IPS-18a (cell line): ENCODE measurements around the gene GULP1.
"Not testable (repeated sequence)": the region's sequence is repeated elsewhere in the genome, so short reads cannot be mapped to it uniquely, and the experiment has no call there.

Source experiments
- H3K27ac ChIP-seq: one replicate; pipeline ENCODE4 v1.5.1; 2013; ENCODE audit warnings: low read length
- H3K27me3 ChIP-seq: one replicate; pipeline ENCODE4 v1.6.1; 2013; ENCODE audit warnings: mild to moderate bottlenecking, low read length; ENCODE audit not compliant: control insufficient read depth, insufficient read depth
- H3K36me3 ChIP-seq: one replicate; pipeline ENCODE4 v1.6.1; 2013; ENCODE audit warnings: low read depth, low read length; ENCODE audit not compliant: control insufficient read depth
- H3K4me1 ChIP-seq: one replicate; pipeline ENCODE4 v1.6.1; 2013; ENCODE audit warnings: low read depth, low read length; ENCODE audit not compliant: control insufficient read depth
- H3K4me3 ChIP-seq: one replicate; pipeline ENCODE4 v1.5.1; 2013; ENCODE audit warnings: low read length
- H3K9ac ChIP-seq: one replicate; pipeline ENCODE4 v1.6.1; 2013; ENCODE audit warnings: mild to moderate bottlenecking, low read length, moderate library complexity
- H3K9me3 ChIP-seq: one replicate; pipeline ENCODE4 v1.6.1; 2013; ENCODE audit warnings: low read depth, low read length; ENCODE audit not compliant: control insufficient read depth

Gene GULP1

GRCh38 chr2:188600536-188601210 lies 309.0 kb downstream of the GULP1 start:
- no peak overlapping the region for H3K4me3 ChIP-seq
- peaks cover 22% of the 10 kb centered on the region for H3K4me1 ChIP-seq
- H3K9ac ChIP-seq = no peak overlapping the region
- no peaks in the 10 kb centered on the region for H3K9me3 ChIP-seq
- no peaks in the 10 kb centered on the region for H3K27me3 ChIP-seq
- no peaks in the 10 kb centered on the region for H3K36me3 ChIP-seq
- no peak overlapping the region for H3K27ac ChIP-seq

- H3K4me3 ChIP-seq = no peak overlapping the region
- no peaks in the 10 kb centered on the region for H3K36me3 ChIP-seq
- H3K4me1 ChIP-seq = peaks cover 22% of the 10 kb centered on the region
- H3K9ac ChIP-seq = no peak overlapping the region
- no peaks in the 10 kb centered on the region for H3K9me3 ChIP-seq
- no peak overlapping the region for H3K27ac ChIP-seq
- no peaks in the 10 kb centered on the region for H3K27me3 ChIP-seq
Measured at GRCh38 chr2:188601391-188601790, 309.7 kb downstream of the GULP1 start.

- Histone ChIP-seq H3K27me3 (no peaks in the 10 kb centered on the region), H3K4me1 (peaks cover 22% of the 10 kb centered on the region), H3K9ac (no peak overlapping the region), H3K9me3 (no peaks in the 10 kb centered on the region), H3K36me3 (no peaks in the 10 kb centered on the region), H3K27ac (no peak overlapping the region), H3K4me3 (no peak overlapping the region)
Measured at GRCh38 chr2:188601927-188602326, 310.3 kb downstream of the GULP1 start.

DNA sequence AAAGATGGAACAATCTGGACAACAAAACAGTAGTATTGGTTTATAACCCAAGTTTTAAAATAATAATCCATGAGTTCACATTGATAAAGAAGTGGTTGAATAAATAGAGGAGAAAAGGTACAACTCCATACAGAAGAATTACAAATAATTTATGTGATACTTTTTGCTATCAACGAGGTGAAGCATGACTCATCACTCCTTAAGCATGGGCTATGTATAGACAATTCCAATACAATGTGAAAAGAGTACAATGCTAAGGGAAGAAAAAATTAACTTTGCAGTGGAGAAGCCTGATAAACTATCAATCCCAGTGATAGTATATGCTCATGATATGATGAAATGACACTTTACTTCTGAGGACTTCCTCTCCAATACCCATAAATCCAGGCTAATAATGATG lies 312.9 kb downstream of the GULP1 start:
- no peak overlapping the region for H3K9ac ChIP-seq
- H3K4me3 ChIP-seq = no peak overlapping the region
- no peaks in the 10 kb centered on the region for H3K9me3 ChIP-seq
- no peak overlapping the region for H3K27ac ChIP-seq
- no peaks in the 10 kb centered on the region for H3K27me3 ChIP-seq
- peaks cover 12% of the 10 kb centered on the region for H3K4me1 ChIP-seq
- no peaks in the 10 kb centered on the region for H3K36me3 ChIP-seq

GRCh38 chr2:188605609-188606584 lies 314.2 kb downstream of the GULP1 start:
- not testable (repeated sequence) for H3K9ac ChIP-seq, H3K4me3 ChIP-seq, H3K9me3 ChIP-seq, H3K4me1 ChIP-seq, H3K27ac ChIP-seq, H3K36me3 ChIP-seq, H3K27me3 ChIP-seq

DNA sequence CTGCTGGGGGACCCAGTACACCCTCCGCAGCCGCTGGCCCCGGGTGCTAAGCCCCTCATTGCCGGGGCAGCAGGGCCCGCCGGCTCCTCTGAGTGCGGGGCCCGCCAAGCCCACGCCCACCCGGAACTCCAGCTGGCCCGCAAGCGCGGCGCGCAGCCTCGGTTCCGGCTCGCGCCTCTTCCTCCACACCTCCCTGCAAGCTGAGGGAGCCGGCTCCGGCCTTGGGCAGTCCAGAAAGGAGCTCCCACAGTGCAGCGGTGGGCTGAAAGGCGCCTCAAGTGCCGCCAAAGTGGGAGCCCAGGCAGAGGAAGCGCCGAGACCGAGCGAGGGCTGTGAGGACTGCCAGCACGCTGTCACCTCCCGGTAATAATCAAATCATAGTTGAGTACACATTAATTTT lies 314.9 kb downstream of the GULP1 start:
- not testable (repeated sequence) for H3K4me1 ChIP-seq, H3K27me3 ChIP-seq, H3K4me3 ChIP-seq, H3K36me3 ChIP-seq, H3K27ac ChIP-seq, H3K9ac ChIP-seq, H3K9me3 ChIP-seq

GRCh38 chr2:188607501-188607900 lies 315.8 kb downstream of the GULP1 start:
- Histone ChIP-seq H3K27me3 (no peaks in the 10 kb centered on the region), H3K9ac (no peak overlapping the region), H3K4me3 (no peak overlapping the region), H3K4me1 (no peaks in the 10 kb centered on the region), H3K27ac (no peak overlapping the region), H3K9me3 (no peaks in the 10 kb centered on the region), H3K36me3 (no peaks in the 10 kb centered on the region)

DNA sequence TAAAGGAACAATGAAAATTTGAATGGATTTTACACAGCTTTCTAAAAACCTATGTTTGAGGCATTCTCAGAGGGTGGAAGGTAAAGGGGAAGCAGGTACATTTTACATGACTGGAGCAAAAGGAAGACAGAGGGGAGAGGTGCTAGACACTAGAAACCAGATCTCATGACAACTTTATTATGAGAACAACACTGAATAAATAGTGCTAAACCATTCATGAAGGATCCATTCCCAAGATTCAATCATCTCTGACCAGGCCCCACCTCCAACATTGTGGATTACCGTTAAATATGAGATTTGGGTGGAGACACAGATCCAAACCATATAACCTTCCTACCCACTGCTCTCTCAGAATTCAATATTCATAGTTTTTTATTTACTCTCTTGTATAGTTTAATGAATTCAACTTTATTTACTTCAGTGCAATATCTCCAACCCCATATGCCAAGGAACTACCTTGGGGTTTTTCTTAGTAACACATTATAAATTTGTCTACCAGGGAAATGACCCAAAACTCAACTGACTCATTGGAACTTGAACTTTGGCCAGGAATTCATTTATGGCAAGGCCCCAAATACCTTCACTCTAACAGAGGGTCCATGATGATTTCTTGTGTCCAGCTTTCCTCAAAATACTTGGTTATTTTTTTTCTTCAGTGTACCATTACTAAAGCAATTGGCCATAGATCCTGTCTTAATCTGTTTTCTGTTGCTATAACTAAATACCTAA lies 317.8 kb downstream of the GULP1 start:
- no peak overlapping the region for H3K27ac ChIP-seq
- no peaks in the 10 kb centered on the region for H3K4me1 ChIP-seq
- H3K27me3 ChIP-seq = no peaks in the 10 kb centered on the region
- no peaks in the 10 kb centered on the region for H3K9me3 ChIP-seq
- H3K36me3 ChIP-seq = no peaks in the 10 kb centered on the region
- no peak overlapping the region for H3K9ac ChIP-seq
- H3K4me3 ChIP-seq = no peak overlapping the region

DNA sequence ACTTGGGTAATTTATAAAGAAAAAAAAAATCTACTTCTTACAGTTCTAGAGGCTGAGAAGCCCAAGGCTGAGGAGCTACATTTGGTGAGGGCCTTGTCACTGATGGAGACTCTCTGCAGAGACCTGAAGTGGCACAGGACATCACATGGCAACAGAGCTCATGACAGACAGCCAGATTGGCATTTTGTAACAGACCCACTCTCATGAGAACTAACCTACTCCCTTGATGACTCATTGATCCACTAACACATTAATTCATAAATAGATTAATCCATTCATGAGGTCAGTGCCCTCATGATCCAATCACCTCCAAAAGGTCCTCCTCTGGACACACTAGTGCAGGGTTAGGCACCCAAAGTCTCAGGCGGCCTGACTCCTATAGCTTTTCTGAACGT lies 318.4 kb downstream of the GULP1 start:
- H3K9ac ChIP-seq = no peak overlapping the region
- no peaks in the 10 kb centered on the region for H3K27me3 ChIP-seq
- no peaks in the 10 kb centered on the region for H3K9me3 ChIP-seq
- H3K4me3 ChIP-seq = no peak overlapping the region
- no peak overlapping the region for H3K27ac ChIP-seq
- H3K4me1 ChIP-seq = no peaks in the 10 kb centered on the region
- H3K36me3 ChIP-seq = no peaks in the 10 kb centered on the region

DNA sequence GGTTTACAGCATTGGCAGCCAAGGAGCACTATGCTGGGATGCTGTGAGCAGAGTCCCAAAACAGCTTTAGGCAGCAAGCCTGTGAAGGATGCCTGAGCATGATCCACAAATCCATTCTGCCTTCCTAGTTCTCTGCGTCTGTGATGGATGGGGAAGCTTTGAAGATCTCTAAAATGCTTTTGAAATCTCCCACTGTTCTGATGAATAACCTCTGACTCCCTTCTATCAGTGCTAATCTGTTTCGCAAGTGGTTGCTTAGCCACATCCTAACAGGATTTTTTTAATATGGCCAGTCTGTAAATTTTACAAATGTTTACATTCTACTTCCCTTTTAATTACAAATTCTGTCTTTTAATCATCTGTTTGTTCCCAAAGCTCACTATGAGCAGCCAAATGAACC lies 319.2 kb downstream of the GULP1 start:
- Histone ChIP-seq H3K27ac (no peak overlapping the region), H3K36me3 (no peaks in the 10 kb centered on the region), H3K9me3 (no peaks in the 10 kb centered on the region), H3K9ac (no peak overlapping the region), H3K4me1 (no peaks in the 10 kb centered on the region), H3K27me3 (no peaks in the 10 kb centered on the region), H3K4me3 (no peak overlapping the region)

DNA sequence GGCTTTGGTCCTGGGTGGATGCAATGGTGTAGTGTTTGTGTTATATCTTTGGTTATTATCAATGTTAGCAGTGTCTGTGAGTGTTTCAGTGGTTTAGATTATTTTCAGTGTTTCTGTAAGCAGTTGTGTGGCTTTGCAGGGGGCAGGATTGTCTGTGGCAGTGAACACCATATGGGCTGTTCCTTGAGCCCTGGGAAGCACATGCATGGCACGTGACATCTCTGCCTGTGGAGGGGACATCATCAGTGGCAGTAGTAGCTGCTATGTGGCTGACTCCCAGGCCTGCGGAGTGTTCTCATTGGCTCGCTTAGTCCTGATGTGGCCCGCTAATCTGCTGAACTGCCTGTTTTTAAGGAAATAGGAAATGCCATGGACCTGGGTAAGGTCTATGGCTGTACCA lies 327.5 kb downstream of the GULP1 start:
- H3K36me3 ChIP-seq = no peaks in the 10 kb centered on the region
- no peaks in the 10 kb centered on the region for H3K27me3 ChIP-seq
- H3K9me3 ChIP-seq = no peaks in the 10 kb centered on the region
- H3K9ac ChIP-seq = no peak overlapping the region
- no peak overlapping the region for H3K4me3 ChIP-seq
- H3K27ac ChIP-seq = no peak overlapping the region
- H3K4me1 ChIP-seq = no peaks in the 10 kb centered on the region
